IPS-NIHi7 (cell line): ENCODE data around the gene L2HGDH.
A peak's percentile ranks its signal among the peaks of the same experiment; 100 is the strongest.

Experiments
- DNase-seq: peaks from one replicate; pipeline ENCODE4 v3.0.0; 2012; ENCODE audit warnings: mixed read lengths; ENCODE audit errors: extremely low spot score

L2HGDH gene

GRCh38 chr14:50288146-50288545 is 23.9 kb downstream of the L2HGDH start:
- DNase-seq = no peak

- DNase-seq = no peak
Observed at GRCh38 chr14:50285861-50286260, 26.2 kb downstream of the L2HGDH start.

GRCh38 chr14:50272498-50272897 is 39.5 kb downstream of the L2HGDH start:
- DNase-seq = no peak

GRCh38 chr14:50270932-50271331 is 41.1 kb downstream of the L2HGDH start:
- DNase-seq = no peak

- DNase-seq = no peak
Observed at GRCh38 chr14:50265029-50265428, 47.0 kb downstream of the L2HGDH start.

GRCh38 chr14:50263321-50263720 is 48.7 kb downstream of the L2HGDH start:
- DNase-seq = no peak

GRCh38 chr14:50262865-50263264 is 49.2 kb downstream of the L2HGDH start:
- DNase-seq = no peak

- DNase-seq = peak; percentile 21
Observed at GRCh38 chr14:50260511-50260910, 51.5 kb downstream of the L2HGDH start.

GRCh38 chr14:50260072-50260471 is 52.0 kb downstream of the L2HGDH start:
- no peak for DNase-seq

- DNase-seq = no peak
Observed at GRCh38 chr14:50257732-50258131, 54.3 kb downstream of the L2HGDH start.

- no peak for DNase-seq
Observed at GRCh38 chr14:50254248-50254647, 57.8 kb downstream of the L2HGDH start.

- no peak for DNase-seq
Observed at GRCh38 chr14:50249136-50249775, 62.8 kb downstream of the L2HGDH start.

- DNase-seq = no peak
Observed at GRCh38 chr14:50247245-50247644, 64.8 kb downstream of the L2HGDH start.

GRCh38 chr14:50242566-50243310 is 69.3 kb downstream of the L2HGDH start:
- no peak for DNase-seq

- no peak for DNase-seq
Observed at GRCh38 chr14:50242096-50242495, 69.9 kb downstream of the L2HGDH start.

- no peak for DNase-seq
Observed at GRCh38 chr14:50237427-50237826, 74.6 kb downstream of the L2HGDH start.

GRCh38 chr14:50233951-50234250 is 78.1 kb downstream of the L2HGDH start:
- DNase-seq = no peak

GRCh38 chr14:50233166-50233950 is 78.7 kb downstream of the L2HGDH start:
- no peak for DNase-seq

GRCh38 chr14:50232276-50232642 is 79.8 kb downstream of the L2HGDH start:
- DNase-seq = peak; percentile 31

GRCh38 chr14:50231475-50232275 is 80.4 kb downstream of the L2HGDH start, which contains the start of gene SOS2:
Gene SOS2 (minus strand): TSS chr14:50231578. CDS start chr14:50231283, 295 bp downstream.
- DNase-seq = peak; percentile 96

- no peak for DNase-seq
Observed at GRCh38 chr14:50230701-50231474, 81.1 kb downstream of the L2HGDH start.
